Parathyroid adenoma (tissue), 2 donors: Measurements from ENCODE around the gene GFOD2.

ENCODE experiments used
- H2AFZ ChIP-seq: fragments of 300-600 bp; sonication (generic); one replicate; pipeline ENCODE4 v1.7.0; 2017; ENCODE audit warnings: antibody characterized with exemption, mild to moderate bottlenecking
- H3K27ac ChIP-seq: fragments of 300-600 bp; sonication (generic); one replicate; pipeline ENCODE4 v1.7.0; 2017
- H3K27me3 ChIP-seq: fragments of 300-600 bp; sonication (generic); one replicate; pipeline ENCODE4 v1.7.0; 2017; ENCODE audit warnings: low read length; ENCODE audit not compliant: control insufficient read depth, insufficient read depth
- H3K36me3 ChIP-seq: fragments of 300-600 bp; sonication (generic); one replicate; pipeline ENCODE4 v1.7.0; 2017; ENCODE audit warnings: low read length; ENCODE audit not compliant: control insufficient read depth, insufficient read depth
- H3K4me1 ChIP-seq: fragments of 300-600 bp; sonication (generic); one replicate; pipeline ENCODE4 v1.7.0; 2017; ENCODE audit warnings: control low read depth
- H3K4me2 ChIP-seq: fragments of 300-600 bp; sonication (generic); one replicate; pipeline ENCODE4 v1.7.0; 2017; ENCODE audit warnings: low read length
- H3K4me3 ChIP-seq: fragments of 300-600 bp; sonication (generic); one replicate; pipeline ENCODE4 v1.7.0; 2017; ENCODE audit warnings: low read depth, low read length
- H3K79me2 ChIP-seq: fragments of 300-600 bp; sonication (generic); one replicate; pipeline ENCODE4 v1.7.0; 2017; ENCODE audit warnings: control low read depth
- H3K9ac ChIP-seq: fragments of 300-600 bp; sonication (generic); one replicate; pipeline ENCODE4 v1.7.0; 2017; ENCODE audit warnings: mild to moderate bottlenecking
- H3K9me3 ChIP-seq: fragments of 300-600 bp; sonication (generic); one replicate; pipeline ENCODE4 v1.7.0; 2017; ENCODE audit warnings: low read length; ENCODE audit not compliant: control insufficient read depth
- TF ChIP-seq, protein P1 (sequence below): fragments of 300-600 bp; sonication (generic); IDR thresholded peaks from one replicate; pipeline ENCODE4 v1.7.0; 2017; ENCODE audit warnings: antibody characterized with exemption, mild to moderate bottlenecking
- donor health status: primary hyperparathyroidism.

Gene GFOD2

DNA sequence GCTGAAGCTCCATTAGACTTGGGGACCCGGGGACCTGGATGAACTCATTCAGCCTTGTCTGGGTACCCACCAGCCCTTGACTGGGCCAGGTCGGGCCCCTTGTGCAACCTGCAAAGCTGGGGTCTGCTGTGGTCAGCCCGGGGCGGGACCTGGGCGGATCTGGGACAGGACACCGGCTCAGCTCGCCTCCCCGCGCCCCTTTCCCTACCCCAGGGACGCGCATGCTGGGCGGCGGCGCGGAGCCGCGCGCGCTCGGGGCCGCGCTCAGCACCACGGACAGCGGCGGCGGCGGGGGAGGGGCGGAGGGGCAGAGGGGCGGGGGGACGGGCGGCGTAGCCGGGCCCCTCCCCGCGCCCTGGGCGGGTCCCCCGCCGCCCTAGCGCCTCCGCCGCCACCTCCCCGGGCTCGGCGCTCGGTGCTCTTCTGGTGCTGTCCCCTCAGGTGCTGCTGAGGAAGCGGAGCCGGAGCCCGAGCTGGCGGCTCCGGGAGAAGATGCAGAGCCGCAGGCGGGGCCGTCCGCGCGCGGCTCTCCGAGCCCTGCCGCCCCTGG is 66.5 kb downstream of the GFOD2 start:
- peaks cover 7% of the 10 kb centered on the region for H3K27me3 ChIP-seq
- H3K4me3 ChIP-seq: no peak overlapping the region
- no peaks in the 10 kb centered on the region for H3K36me3 ChIP-seq
- TF ChIP-seq, protein P1, sequence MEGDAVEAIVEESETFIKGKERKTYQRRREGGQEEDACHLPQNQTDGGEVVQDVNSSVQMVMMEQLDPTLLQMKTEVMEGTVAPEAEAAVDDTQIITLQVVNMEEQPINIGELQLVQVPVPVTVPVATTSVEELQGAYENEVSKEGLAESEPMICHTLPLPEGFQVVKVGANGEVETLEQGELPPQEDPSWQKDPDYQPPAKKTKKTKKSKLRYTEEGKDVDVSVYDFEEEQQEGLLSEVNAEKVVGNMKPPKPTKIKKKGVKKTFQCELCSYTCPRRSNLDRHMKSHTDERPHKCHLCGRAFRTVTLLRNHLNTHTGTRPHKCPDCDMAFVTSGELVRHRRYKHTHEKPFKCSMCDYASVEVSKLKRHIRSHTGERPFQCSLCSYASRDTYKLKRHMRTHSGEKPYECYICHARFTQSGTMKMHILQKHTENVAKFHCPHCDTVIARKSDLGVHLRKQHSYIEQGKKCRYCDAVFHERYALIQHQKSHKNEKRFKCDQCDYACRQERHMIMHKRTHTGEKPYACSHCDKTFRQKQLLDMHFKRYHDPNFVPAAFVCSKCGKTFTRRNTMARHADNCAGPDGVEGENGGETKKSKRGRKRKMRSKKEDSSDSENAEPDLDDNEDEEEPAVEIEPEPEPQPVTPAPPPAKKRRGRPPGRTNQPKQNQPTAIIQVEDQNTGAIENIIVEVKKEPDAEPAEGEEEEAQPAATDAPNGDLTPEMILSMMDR: no peak
- no peak overlapping the region for H3K9ac ChIP-seq
- no peak overlapping the region for H3K27ac ChIP-seq
- H3K4me2 ChIP-seq: no peak overlapping the region
- H3K4me1 ChIP-seq: no peaks in the 10 kb centered on the region
- no peaks in the 10 kb centered on the region for H3K79me2 ChIP-seq
- H3K9me3 ChIP-seq: no peaks in the 10 kb centered on the region
- no peak overlapping the region for H2AFZ ChIP-seq

DNA sequence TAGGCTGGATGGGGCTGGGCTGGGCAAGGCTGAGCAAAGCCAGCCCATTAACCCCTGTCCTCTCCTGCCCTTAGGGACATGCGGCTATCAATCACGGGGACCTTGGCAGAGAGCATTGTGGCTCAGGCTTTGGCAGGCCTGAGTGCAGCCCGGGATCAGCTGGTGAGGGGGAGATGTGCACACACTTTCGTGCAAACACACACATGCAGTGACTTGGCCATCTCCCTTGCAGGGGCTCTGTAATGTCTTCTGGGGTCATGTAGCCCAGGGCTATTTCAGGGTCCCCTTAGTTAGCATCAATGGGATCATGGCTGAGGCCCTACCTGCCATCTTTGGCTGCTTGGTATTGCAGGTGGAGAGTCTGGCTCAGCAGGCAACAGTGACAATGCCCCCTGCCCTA is 67.3 kb downstream of the GFOD2 start:
- TF ChIP-seq, protein P1: no peak
- Histone ChIP-seq H3K4me2 (no peak overlapping the region), H3K9ac (no peak overlapping the region), H3K79me2 (no peaks in the 10 kb centered on the region), H3K27me3 (peaks cover 7% of the 10 kb centered on the region), H3K4me1 (no peaks in the 10 kb centered on the region), H3K9me3 (no peaks in the 10 kb centered on the region), H3K4me3 (no peak overlapping the region), H3K27ac (no peak overlapping the region), H3K36me3 (no peaks in the 10 kb centered on the region), H2AFZ (no peak overlapping the region)

DNA sequence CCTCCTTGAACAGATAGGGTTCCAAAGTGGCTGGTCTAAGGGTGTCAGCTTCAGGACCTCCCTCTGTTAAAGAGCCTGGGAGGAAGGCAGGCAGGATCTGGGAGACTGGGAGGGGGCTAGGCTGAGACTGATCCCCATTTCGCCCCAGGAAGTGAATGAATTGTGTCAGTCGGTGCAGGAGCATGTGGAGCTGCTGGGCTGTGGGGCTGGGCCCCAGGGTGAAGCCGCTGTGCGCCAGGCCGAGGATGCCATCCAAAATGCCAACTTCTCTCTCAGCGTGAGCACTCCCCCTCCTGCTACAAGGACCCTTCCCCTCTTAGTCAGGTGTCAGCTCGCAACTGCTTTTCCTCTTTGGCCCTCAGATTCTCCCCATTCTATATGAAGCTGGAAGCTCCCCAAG is 68.1 kb downstream of the GFOD2 start:
- Histone ChIP-seq H3K4me1 (no peaks in the 10 kb centered on the region), H3K27me3 (peaks cover 7% of the 10 kb centered on the region)

DNA sequence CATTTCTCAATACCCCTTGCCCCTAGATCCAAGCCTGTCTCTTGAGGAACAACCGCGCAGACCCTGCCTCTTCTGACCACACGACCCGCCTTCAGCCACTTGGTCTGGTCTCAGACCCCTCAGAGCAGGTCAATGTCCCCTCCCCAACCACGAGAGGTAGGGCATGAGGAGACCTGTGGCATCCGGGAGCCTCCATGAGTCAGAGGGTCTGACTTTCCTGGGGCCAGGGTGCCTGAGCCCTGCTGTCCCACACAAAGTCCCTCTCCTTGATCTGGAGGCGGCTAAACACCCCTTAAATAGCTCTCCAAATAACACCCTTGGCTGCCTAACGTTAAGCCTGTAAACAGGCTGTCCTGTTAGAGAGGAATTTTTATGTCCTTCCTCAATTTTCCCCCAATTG is 69.1 kb downstream of the GFOD2 start:
- Histone ChIP-seq H3K9ac (no peak overlapping the region), H3K36me3 (no peaks in the 10 kb centered on the region), H2AFZ (no peak overlapping the region), H3K4me3 (no peak overlapping the region), H3K27ac (no peak overlapping the region), H3K4me1 (no peaks in the 10 kb centered on the region), H3K9me3 (no peaks in the 10 kb centered on the region), H3K4me2 (no peak overlapping the region), H3K27me3 (peaks cover 7% of the 10 kb centered on the region), H3K79me2 (no peaks in the 10 kb centered on the region)
- TF ChIP-seq, protein P1: no peak

More for the DNA sequence above, 68.1 kb downstream of the GFOD2 start:
- no peak overlapping the region for H3K4me2 ChIP-seq
- H3K4me3 ChIP-seq: no peak overlapping the region
- TF ChIP-seq, protein P1: no peak
- no peaks in the 10 kb centered on the region for H3K9me3 ChIP-seq
- H3K9ac ChIP-seq: no peak overlapping the region
- no peak overlapping the region for H3K27ac ChIP-seq
- no peak overlapping the region for H2AFZ ChIP-seq
- no peaks in the 10 kb centered on the region for H3K79me2 ChIP-seq
- no peaks in the 10 kb centered on the region for H3K36me3 ChIP-seq

DNA sequence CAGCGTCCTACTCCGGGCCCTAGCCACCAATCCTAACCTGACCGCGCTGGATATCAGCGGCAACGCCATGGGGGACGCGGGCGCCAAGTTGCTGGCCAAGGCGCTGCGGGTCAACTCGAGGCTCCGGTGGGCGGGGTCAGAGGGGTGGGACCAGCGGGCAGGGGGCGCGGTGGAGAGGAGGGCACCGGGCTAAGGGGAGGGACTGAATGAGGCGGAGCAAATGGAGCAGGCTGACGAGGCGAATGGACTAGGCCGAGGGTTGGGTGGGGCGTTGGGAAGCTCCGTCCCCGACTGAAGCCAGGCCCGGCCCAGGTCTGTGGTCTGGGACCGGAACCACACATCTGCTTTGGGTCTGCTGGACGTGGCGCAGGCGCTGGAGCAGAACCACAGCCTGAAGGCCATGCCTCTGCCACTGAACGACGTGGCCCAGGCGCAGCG is 69.6 kb downstream of the GFOD2 start:
- H3K9me3 ChIP-seq: no peaks in the 10 kb centered on the region
- H3K4me3 ChIP-seq: no peak overlapping the region
- H2AFZ ChIP-seq: peak overlapping the region; percentile 72
- no peak overlapping the region for H3K9ac ChIP-seq
- H3K4me2 ChIP-seq: no peak overlapping the region
- H3K36me3 ChIP-seq: no peaks in the 10 kb centered on the region
- no peaks in the 10 kb centered on the region for H3K79me2 ChIP-seq
- H3K27ac ChIP-seq: no peak overlapping the region
- TF ChIP-seq, protein P1: no peak
- no peaks in the 10 kb centered on the region for H3K4me1 ChIP-seq
- peaks cover 7% of the 10 kb centered on the region for H3K27me3 ChIP-seq
